ENCODE measurements around the gene MAN2B2.

MAN2B2 gene

GRCh38 chr4:6535329-6535692 is 39.7 kb upstream of the MAN2B2 start:
- Histone ChIP-seq H2AFZ (ENCODE audit: low read length) (no peak overlapping the region), H3K9ac (ENCODE audit: low read length) (no peak overlapping the region), H3K4me1 (ENCODE audit: low read length) (no peaks in the 10 kb centered on the region), H3K27me3 (replicated peaks; ENCODE audit: insufficient read depth, low read length) (peaks cover 96% of the 10 kb centered on the region), H3K4me2 (ENCODE audit: low read depth, low read length) (no peak overlapping the region), H3K79me2 (ENCODE audit: low read length) (no peaks in the 10 kb centered on the region), H3K9me3 (replicated peaks; ENCODE audit: insufficient read depth, low read length) (no peaks in the 10 kb centered on the region), H3K9me2 (replicated peaks; ENCODE audit: insufficient read depth, low read length) (no peaks in the 10 kb centered on the region), H3K36me3 (replicated peaks; ENCODE audit: insufficient read depth, low read length) (no peaks in the 10 kb centered on the region), H3K4me3 (ENCODE audit: low read length) (no peak overlapping the region), H3K27ac (ENCODE audit: low read length) (no peak overlapping the region), H4K20me1 (ENCODE audit: insufficient read depth, low read length) (no peaks in the 10 kb centered on the region), H3F3A (ENCODE audit: insufficient read depth, low read length) (no peaks in the 10 kb centered on the region)
- TF ChIP-seq EZH2 (optimal IDR thresholded peaks at IDR 0.05; ENCODE audit: low read depth, low read length): no peak
- no peak for TF ChIP-seq CTCF (IDR thresholded peaks at IDR 0.05; ENCODE audit: low read length)
- no peak for TF ChIP-seq EZH2phosphoT487 (IDR thresholded peaks at IDR 0.05; ENCODE audit: low read length)
- no peak for DNase-seq

DNA sequence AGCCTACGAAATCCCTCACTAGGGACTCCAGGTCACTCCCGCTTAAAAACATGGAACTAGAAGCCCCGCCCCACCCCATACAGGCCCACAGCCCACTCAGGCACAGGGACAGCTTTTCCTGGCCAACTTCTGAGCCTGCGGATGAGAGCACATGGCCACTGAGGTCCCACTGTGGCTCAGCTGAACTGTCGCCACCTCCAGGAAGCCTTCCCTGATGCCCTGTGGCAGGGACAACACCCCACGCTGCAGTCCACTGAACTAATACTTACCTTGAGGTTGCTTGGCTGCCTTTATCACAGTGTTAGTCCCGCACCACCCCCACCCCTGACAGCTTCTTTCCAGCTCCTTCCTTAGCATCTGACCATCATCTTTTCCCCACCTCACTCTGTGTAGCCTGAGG is 39.3 kb upstream of the MAN2B2 start:
- Histone ChIP-seq H3K9ac (ENCODE audit: low read length) (no peak overlapping the region), H3F3A (ENCODE audit: insufficient read depth, low read length) (no peaks in the 10 kb centered on the region), H3K27me3 (replicated peaks; ENCODE audit: insufficient read depth, low read length) (peaks cover 96% of the 10 kb centered on the region), H3K4me2 (ENCODE audit: low read depth, low read length) (no peak overlapping the region), H3K36me3 (replicated peaks; ENCODE audit: insufficient read depth, low read length) (no peaks in the 10 kb centered on the region), H3K9me3 (replicated peaks; ENCODE audit: insufficient read depth, low read length) (no peaks in the 10 kb centered on the region), H3K4me1 (ENCODE audit: low read length) (no peaks in the 10 kb centered on the region), H3K27ac (ENCODE audit: low read length) (no peak overlapping the region), H4K20me1 (ENCODE audit: insufficient read depth, low read length) (no peaks in the 10 kb centered on the region), H3K4me3 (ENCODE audit: low read length) (no peak overlapping the region), H2AFZ (ENCODE audit: low read length) (no peak overlapping the region), H3K79me2 (ENCODE audit: low read length) (no peaks in the 10 kb centered on the region), H3K9me2 (replicated peaks; ENCODE audit: insufficient read depth, low read length) (no peaks in the 10 kb centered on the region)
- DNase-seq: no peak
- no peak for TF ChIP-seq CTCF (IDR thresholded peaks at IDR 0.05; ENCODE audit: low read length)
- TF ChIP-seq EZH2phosphoT487 (IDR thresholded peaks at IDR 0.05; ENCODE audit: low read length): no peak
- TF ChIP-seq EZH2 (optimal IDR thresholded peaks at IDR 0.05; ENCODE audit: low read depth, low read length): no peak

GRCh38 chr4:6538111-6538510 is 36.9 kb upstream of the MAN2B2 start:
- no peak for DNase-seq
- no peak for TF ChIP-seq EZH2phosphoT487 (IDR thresholded peaks at IDR 0.05; ENCODE audit: low read length)
- TF ChIP-seq CTCF (IDR thresholded peaks at IDR 0.05; ENCODE audit: low read length): no peak
- no peak for TF ChIP-seq EZH2 (optimal IDR thresholded peaks at IDR 0.05; ENCODE audit: low read depth, low read length)
- Histone ChIP-seq H3K27me3 (replicated peaks; ENCODE audit: insufficient read depth, low read length) (peaks cover 80% of the 10 kb centered on the region), H3K79me2 (ENCODE audit: low read length) (no peaks in the 10 kb centered on the region), H2AFZ (ENCODE audit: low read length) (no peak overlapping the region), H3K9me2 (replicated peaks; ENCODE audit: insufficient read depth, low read length) (no peaks in the 10 kb centered on the region), H4K20me1 (ENCODE audit: insufficient read depth, low read length) (no peaks in the 10 kb centered on the region), H3K36me3 (replicated peaks; ENCODE audit: insufficient read depth, low read length) (no peaks in the 10 kb centered on the region), H3F3A (ENCODE audit: insufficient read depth, low read length) (no peaks in the 10 kb centered on the region), H3K4me2 (ENCODE audit: low read depth, low read length) (no peak overlapping the region), H3K9ac (ENCODE audit: low read length) (no peak overlapping the region), H3K4me3 (ENCODE audit: low read length) (no peak overlapping the region), H3K4me1 (ENCODE audit: low read length) (no peaks in the 10 kb centered on the region), H3K9me3 (replicated peaks; ENCODE audit: insufficient read depth, low read length) (no peaks in the 10 kb centered on the region), H3K27ac (ENCODE audit: low read length) (no peak overlapping the region)

Measured in MM.1S (cell line).